Placental pericyte (primary cell): ENCODE data around the gene CLPTM1L. TPM values are rescaled to one million over a fixed set of nuclear protein-coding genes. Genes with fewer than 3 reads are reported as not detected.

Experiments
- small RNA-seq: library from RNA; depleted of rRNA; stranded (forward); fragments of <200 nt; gene quantifications from one replicate; pipeline ENCODE3, GENCODE V24; 2012; ENCODE audit warnings: low replicate concordance
- total RNA-seq: library from RNA; depleted of rRNA; stranded (reverse); fragments of >200 nt; gene quantifications from 2 replicates; pipeline ENCODE4 v1.2.3, GENCODE V29; 2012

Gene CLPTM1L, protein sequence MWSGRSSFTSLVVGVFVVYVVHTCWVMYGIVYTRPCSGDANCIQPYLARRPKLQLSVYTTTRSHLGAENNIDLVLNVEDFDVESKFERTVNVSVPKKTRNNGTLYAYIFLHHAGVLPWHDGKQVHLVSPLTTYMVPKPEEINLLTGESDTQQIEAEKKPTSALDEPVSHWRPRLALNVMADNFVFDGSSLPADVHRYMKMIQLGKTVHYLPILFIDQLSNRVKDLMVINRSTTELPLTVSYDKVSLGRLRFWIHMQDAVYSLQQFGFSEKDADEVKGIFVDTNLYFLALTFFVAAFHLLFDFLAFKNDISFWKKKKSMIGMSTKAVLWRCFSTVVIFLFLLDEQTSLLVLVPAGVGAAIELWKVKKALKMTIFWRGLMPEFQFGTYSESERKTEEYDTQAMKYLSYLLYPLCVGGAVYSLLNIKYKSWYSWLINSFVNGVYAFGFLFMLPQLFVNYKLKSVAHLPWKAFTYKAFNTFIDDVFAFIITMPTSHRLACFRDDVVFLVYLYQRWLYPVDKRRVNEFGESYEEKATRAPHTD
- total RNA-seq = 193 and 301 TPM in 2 replicates

DNA sequence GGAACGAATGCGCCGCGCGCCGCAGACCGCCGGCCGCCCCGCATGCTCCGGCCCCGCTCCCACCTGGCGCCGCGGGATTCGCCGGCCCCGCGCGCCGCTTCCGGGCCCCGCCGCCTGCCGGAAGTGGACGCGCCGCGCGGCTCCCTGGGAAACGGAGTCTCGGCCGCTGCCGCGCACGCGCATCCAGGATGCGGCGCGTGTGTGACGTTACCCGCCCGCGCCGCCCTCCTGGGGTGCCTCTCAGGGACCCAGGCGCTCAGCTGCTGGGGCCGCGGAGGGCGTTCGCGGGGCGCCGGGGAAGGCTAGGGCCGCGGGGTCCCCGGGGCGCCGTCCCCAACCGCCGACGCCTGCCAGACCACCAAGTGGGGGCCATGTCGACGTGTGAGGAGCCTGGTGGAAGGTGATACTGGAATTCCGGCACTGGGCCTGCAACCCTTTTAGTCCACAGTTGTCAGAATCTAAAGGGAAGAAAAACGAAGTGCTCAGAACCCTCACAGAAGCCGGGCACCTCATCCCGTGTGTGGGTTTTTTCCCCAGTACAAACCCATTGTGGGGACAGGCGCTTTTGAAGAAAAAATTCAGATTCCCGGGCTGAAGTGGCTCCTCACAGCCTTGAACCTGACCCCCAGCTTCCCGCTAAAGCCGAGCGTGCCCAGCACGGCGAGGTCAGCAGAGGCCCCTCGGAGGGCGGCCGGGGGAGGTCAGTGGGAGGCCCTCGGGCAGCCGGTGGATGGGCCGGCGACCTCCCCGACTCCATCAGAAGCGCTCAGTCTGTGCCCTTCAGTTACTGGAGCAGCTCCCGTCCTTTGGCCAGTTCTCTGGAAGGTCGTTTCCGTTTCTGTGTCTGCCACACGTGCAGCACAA lies at the start of gene CLPTM1L:
TSS of gene CLPTM1L (minus strand) at position 125 of the 864 bp plus-strand sequence. CDS start 258 bp downstream, outside the sequence.

DNA sequence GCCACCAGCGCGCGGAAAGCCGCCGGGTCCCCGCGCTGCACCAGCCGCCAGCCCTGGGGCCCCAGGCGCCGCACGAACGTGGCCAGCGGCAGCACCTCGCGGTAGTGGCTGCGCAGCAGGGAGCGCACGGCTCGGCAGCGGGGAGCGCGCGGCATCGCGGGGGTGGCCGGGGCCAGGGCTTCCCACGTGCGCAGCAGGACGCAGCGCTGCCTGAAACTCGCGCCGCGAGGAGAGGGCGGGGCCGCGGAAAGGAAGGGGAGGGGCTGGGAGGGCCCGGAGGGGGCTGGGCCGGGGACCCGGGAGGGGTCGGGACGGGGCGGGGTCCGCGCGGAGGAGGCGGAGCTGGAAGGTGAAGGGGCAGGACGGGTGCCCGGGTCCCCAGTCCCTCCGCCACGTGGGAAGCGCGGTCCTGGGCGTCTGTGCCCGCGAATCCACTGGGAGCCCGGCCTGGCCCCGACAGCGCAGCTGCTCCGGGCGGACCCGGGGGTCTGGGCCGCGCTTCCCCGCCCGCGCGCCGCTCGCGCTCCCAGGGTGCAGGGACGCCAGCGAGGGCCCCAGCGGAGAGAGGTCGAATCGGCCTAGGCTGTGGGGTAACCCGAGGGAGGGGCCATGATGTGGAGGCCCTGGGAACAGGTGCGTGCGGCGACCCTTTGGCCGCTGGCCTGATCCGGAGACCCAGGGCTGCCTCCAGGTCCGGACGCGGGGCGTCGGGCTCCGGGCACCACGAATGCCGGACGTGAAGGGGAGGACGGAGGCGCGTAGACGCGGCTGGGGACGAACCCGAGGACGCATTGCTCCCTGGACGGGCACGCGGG lies 49.9 kb downstream of the CLPTM1L start, which contains the start of gene TERT:
TSS of gene TERT (minus strand) at position 234 of the 815 bp plus-strand sequence. CDS start at position 155, 79 bp downstream.

Small RNA genes within 50 kb of the gene (small RNA-seq; reads per million reads assigned to genes)
- gene MIR4457 = not detected

Other genes with a start within 250 kb of the CLPTM1L start
- gene SLC12A7, start 233.0 kb downstream of the CLPTM1L start, total RNA-seq = 17.0 and 25.6 TPM in 2 replicates
- gene SLC6A19, start 143.5 kb downstream of the CLPTM1L start, total RNA-seq = not detected in 2 replicates
- gene SLC6A18, start 119.7 kb downstream of the CLPTM1L start, total RNA-seq = not detected in 2 replicates
- not detected in 2 replicates for gene TERT, start 50.0 kb downstream of the CLPTM1L start, total RNA-seq
- not detected in 2 replicates for gene SLC6A3, start 100.3 kb upstream of the CLPTM1L start, total RNA-seq
- gene LPCAT1, start 178.9 kb upstream of the CLPTM1L start, total RNA-seq = 20.8 and 49.1 TPM in 2 replicates